Brain microvascular endothelial cell (primary cell): ENCODE results near the gene CHRNB1.

ENCODE experiments used
- DNase-seq: peaks from one replicate; pipeline ENCODE4 v3.0.0-alpha.2; 2020
- H3K27ac ChIP-seq: fragments of 250-450 bp; sonication (Bioruptor Pico); 2 replicates; pipeline ENCODE4 v1.5.1; 2020; ENCODE audit warnings: mild to moderate bottlenecking, moderate library complexity
- H3K27me3 ChIP-seq: fragments of 250-450 bp; sonication (Bioruptor Pico); replicated peaks from 2 replicates; pipeline ENCODE4 v1.5.1; 2020; ENCODE audit warnings: mild to moderate bottlenecking
- H3K36me3 ChIP-seq: fragments of 250-450 bp; sonication (Bioruptor Pico); replicated peaks from 2 replicates; pipeline ENCODE4 v1.5.1; 2020; ENCODE audit warnings: mild to moderate bottlenecking
- H3K4me3 ChIP-seq: 2 replicates; pipeline ENCODE4 v1.5.1; 2011; ENCODE audit warnings: low read depth, mild to moderate bottlenecking, control low read depth, low read length, moderate library complexity
- CTCF ChIP-seq: IDR thresholded peaks from 2 replicates; pipeline ENCODE4 v1.5.1; 2011; ENCODE audit warnings: low read depth, mild to moderate bottlenecking, moderate library complexity, low read length, control low read depth, inconsistent platforms; ENCODE audit errors: missing control alignments
- in situ Hi-C: cut with HindIII; loops from 2 replicates; pipeline ENCODE4 v1.10.0; 2017; ENCODE audit warnings: low sequenced_read_pairs, low pct_ligation_motif_present

The CHRNB1 gene

DNA sequence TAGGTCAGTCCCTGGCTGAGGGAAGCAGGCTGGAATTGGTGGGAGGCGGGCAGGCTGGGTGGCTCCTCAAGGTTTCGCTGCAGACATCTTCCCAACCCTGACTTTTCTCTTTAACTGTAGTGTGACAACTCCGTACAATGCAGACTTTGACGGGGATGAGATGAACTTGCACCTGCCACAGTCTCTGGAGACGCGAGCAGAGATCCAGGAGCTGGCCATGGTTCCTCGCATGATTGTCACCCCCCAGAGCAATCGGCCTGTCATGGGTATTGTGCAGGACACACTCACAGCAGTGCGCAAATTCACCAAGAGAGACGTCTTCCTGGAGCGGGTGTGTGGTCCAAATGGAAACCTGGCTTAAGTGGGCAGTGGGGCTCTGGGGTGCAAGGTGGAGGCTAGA is 54.3 kb downstream of the CHRNB1 start:
- in situ Hi-C loops: no loop called here
- Histone ChIP-seq H3K36me3 (peaks cover 85% of the 10 kb centered on the region), H3K4me3 (no peak overlapping the region), H3K27me3 (no peaks in the 10 kb centered on the region), H3K27ac (no peak overlapping the region)
- TF ChIP-seq CTCF: no peak
- no peak for DNase-seq

- in situ Hi-C loops: no loop called here
- Histone ChIP-seq H3K36me3 (peaks cover 93% of the 10 kb centered on the region), H3K27ac (no peak overlapping the region), H3K27me3 (no peaks in the 10 kb centered on the region), H3K4me3 (no peak overlapping the region)
- DNase-seq: no peak
- TF ChIP-seq CTCF: no peak
Measured at GRCh38 chr17:7501729-7502128, 56.9 kb downstream of the CHRNB1 start.

GRCh38 chr17:7502171-7502847 is 57.4 kb downstream of the CHRNB1 start:
- H3K36me3 ChIP-seq: peaks cover 90% of the 10 kb centered on the region
- DNase-seq: no peak

DNA sequence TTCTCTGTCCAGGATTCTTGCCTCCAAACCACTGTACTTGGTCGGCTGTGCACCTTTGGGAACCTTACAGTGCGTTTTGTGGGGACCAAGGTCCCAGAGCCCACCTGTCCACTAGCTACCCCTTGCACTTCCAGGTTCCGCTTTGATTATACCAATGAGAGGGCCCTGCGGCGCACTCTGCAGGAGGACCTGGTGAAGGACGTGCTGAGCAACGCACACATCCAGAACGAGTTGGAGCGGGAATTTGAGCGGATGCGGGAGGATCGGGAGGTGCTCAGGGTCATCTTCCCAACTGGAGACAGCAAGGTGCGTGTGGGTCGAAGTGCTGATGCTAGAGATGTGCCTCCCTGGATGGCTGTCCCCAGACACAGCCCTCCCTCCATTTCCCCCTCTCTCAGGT is 58.1 kb downstream of the CHRNB1 start:
- DNase-seq: no peak
- in situ Hi-C loops: no loop called here

More at GRCh38 chr17:7502171-7502847, 57.4 kb downstream of the CHRNB1 start:
- TF ChIP-seq CTCF: no peak
- no peak overlapping the region for H3K4me3 ChIP-seq
- no peaks in the 10 kb centered on the region for H3K27me3 ChIP-seq
- in situ Hi-C loops: no loop called here
- H3K27ac ChIP-seq: no peak overlapping the region

GRCh38 chr17:7503521-7503920 is 58.7 kb downstream of the CHRNB1 start:
- no peaks in the 10 kb centered on the region for H3K27me3 ChIP-seq
- DNase-seq: no peak
- in situ Hi-C loops: no loop called here
- TF ChIP-seq CTCF: no peak
- no peak overlapping the region for H3K27ac ChIP-seq
- H3K36me3 ChIP-seq: peaks cover 86% of the 10 kb centered on the region
- no peak overlapping the region for H3K4me3 ChIP-seq

More for the DNA sequence above, 58.1 kb downstream of the CHRNB1 start:
- Histone ChIP-seq H3K27ac (no peak overlapping the region), H3K4me3 (no peak overlapping the region), H3K36me3 (peaks cover 85% of the 10 kb centered on the region), H3K27me3 (no peaks in the 10 kb centered on the region)
- peak; percentile 53 for TF ChIP-seq CTCF
